Trophoblast cell (in vitro differentiated cells and primary cell): ENCODE data around the gene SLC13A1.

Experiments used
- DNase-seq, 2 donors: peaks; one replicate each; pipeline ENCODE4 v3.0.0-alpha.2; 2016
- H2AFZ ChIP-seq: 2 replicates; pipeline ENCODE4 v1.6.1; 2013; ENCODE audit warnings: low read length, moderate library complexity, mild to moderate bottlenecking; ENCODE audit not compliant: insufficient read depth, poor library complexity
- H2AK5ac ChIP-seq: 2 replicates; pipeline ENCODE4 v1.6.1; 2013; ENCODE audit warnings: mild to moderate bottlenecking, low read length
- H2BK120ac ChIP-seq: 2 replicates; pipeline ENCODE4 v1.6.1; 2013; ENCODE audit warnings: low read length, mild to moderate bottlenecking, moderate library complexity; ENCODE audit not compliant: insufficient read depth, poor library complexity
- H2BK12ac ChIP-seq: 2 replicates; pipeline ENCODE4 v1.6.1; 2013; ENCODE audit warnings: mild to moderate bottlenecking, low read length, moderate library complexity
- H2BK5ac ChIP-seq: 2 replicates; pipeline ENCODE4 v1.6.1; 2013; ENCODE audit warnings: low read length, low read depth, moderate library complexity, mild to moderate bottlenecking; ENCODE audit not compliant: poor library complexity
- H3K14ac ChIP-seq: 2 replicates; pipeline ENCODE4 v1.6.1; 2013; ENCODE audit warnings: mild to moderate bottlenecking, low read length
- H3K18ac ChIP-seq: 2 replicates; pipeline ENCODE4 v1.6.1; 2013; ENCODE audit warnings: mild to moderate bottlenecking, low read length
- H3K23ac ChIP-seq: 2 replicates; pipeline ENCODE4 v1.6.1; 2013; ENCODE audit warnings: low read length
- H3K27ac ChIP-seq: 2 replicates; pipeline ENCODE4 v1.5.1; 2013; ENCODE audit warnings: low read depth, mild to moderate bottlenecking, inconsistent platforms, low read length, moderate library complexity
- H3K27me3 ChIP-seq: 2 replicates; pipeline ENCODE4 v1.6.1; 2013; ENCODE audit warnings: inconsistent platforms, mild to moderate bottlenecking, low read length, moderate library complexity; ENCODE audit not compliant: insufficient read depth
- H3K36me3 ChIP-seq, 2 experiments: 1 replicate in 1 of 2; 2 replicates in 1 of 2; pipeline ENCODE4 v1.6.1; 2013; ENCODE audit warnings: low read length in 2 of 2, mild to moderate bottlenecking in 2 of 2, moderate library complexity in 1 of 2; ENCODE audit not compliant: insufficient read depth in 2 of 2, control insufficient read depth in 1 of 2
- H3K4ac ChIP-seq: 2 replicates; pipeline ENCODE4 v1.6.1; 2013; ENCODE audit warnings: low read depth, mild to moderate bottlenecking, low read length, moderate library complexity
- H3K4me1 ChIP-seq, 2 experiments: 1 replicate in 1 of 2; 2 replicates in 1 of 2; pipeline ENCODE4 v1.6.1; 2013; ENCODE audit warnings: low read length in 2 of 2, mild to moderate bottlenecking in 2 of 2, moderate library complexity in 1 of 2; ENCODE audit not compliant: insufficient read depth in 2 of 2, control insufficient read depth in 1 of 2
- H3K4me2 ChIP-seq: 2 replicates; pipeline ENCODE4 v1.6.1; 2013; ENCODE audit warnings: inconsistent platforms, mild to moderate bottlenecking, low read length, moderate library complexity
- H3K4me3 ChIP-seq: 2 replicates; pipeline ENCODE4 v1.5.1; 2013; ENCODE audit warnings: mild to moderate bottlenecking, low read depth, low read length, inconsistent platforms
- H3K79me1 ChIP-seq: one replicate; pipeline ENCODE4 v1.6.1; 2013; ENCODE audit warnings: low read length
- H3K79me2 ChIP-seq: 2 replicates; pipeline ENCODE4 v1.6.1; 2013; ENCODE audit warnings: low read length, mild to moderate bottlenecking; ENCODE audit not compliant: control insufficient read depth, insufficient read depth, poor library complexity
- H3K9ac ChIP-seq: 2 replicates; pipeline ENCODE4 v1.6.1; 2013; ENCODE audit warnings: mild to moderate bottlenecking, low read length
- H3K9me3 ChIP-seq: 2 replicates; pipeline ENCODE4 v1.6.1; 2013; ENCODE audit warnings: low read depth, mild to moderate bottlenecking, control low read depth, inconsistent platforms, low read length; ENCODE audit not compliant: insufficient read depth
- H4K12ac ChIP-seq: 2 replicates; pipeline ENCODE4 v1.6.1; 2013; ENCODE audit warnings: low read depth, mild to moderate bottlenecking, low read length, moderate library complexity
- H4K8ac ChIP-seq: 2 replicates; pipeline ENCODE4 v1.6.1; 2013; ENCODE audit warnings: low read depth, mild to moderate bottlenecking, low read length, moderate library complexity
- H4K91ac ChIP-seq: one replicate; pipeline ENCODE4 v1.6.1; 2013; ENCODE audit warnings: low read depth, mild to moderate bottlenecking, low read length, moderate library complexity
- WGBS: extraction: QIAGEN DNeasy Blood & Tissue Kit; methylation state at CpG from one replicate; pipeline ENCODE4 v1.1.7; 2013; ENCODE audit warnings: missing lambda C conversion rate; ENCODE audit not compliant: insufficient read length, insufficient coverage; ENCODE audit errors: extremely low coverage; 5-methylcytosine and 5-hydroxymethylcytosine counted together

SLC13A1 gene

DNA sequence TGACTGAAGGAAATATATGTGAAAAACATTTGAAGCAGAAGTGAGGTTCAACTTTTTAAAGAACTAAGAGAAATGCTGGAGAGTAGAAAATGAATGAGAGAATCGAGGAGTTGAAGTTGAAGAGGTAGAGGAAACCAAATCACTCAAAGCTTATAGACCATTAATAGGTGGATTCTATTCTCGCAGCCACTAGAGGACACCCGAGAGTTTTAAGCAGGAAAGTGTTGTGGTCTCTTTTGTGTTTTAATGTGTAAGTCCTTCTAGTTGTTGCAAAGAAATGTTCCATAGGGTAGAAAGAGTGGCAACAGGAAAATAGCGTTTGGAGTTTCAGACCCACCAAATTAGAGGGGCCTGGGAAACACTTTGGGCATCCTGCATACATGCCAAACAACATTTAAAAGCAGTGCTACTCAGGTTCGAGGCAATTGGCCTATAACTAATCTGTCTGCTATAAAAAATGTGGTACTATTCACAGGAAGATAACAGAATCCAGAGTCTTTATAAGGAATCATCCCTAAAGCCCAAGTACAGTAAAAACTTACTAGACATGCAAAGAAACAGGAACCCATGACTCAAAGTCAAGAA, 129.0 kb downstream of the SLC13A1 start:
- no peak overlapping the region for H3K23ac ChIP-seq
- H3K4ac ChIP-seq = no peak overlapping the region
- H3K9ac ChIP-seq = no peak overlapping the region
- no peak overlapping the region for H2BK12ac ChIP-seq
- H2AK5ac ChIP-seq = no peak overlapping the region
- H3K18ac ChIP-seq = no peak overlapping the region
- no peaks in the 10 kb centered on the region for H3K4me1 ChIP-seq
- H3K27me3 ChIP-seq = no peaks in the 10 kb centered on the region
- H4K8ac ChIP-seq = no peak overlapping the region
- no peak overlapping the region for H3K14ac ChIP-seq
- no peak overlapping the region for H2AFZ ChIP-seq
- H3K4me2 ChIP-seq = no peak overlapping the region
- no peak overlapping the region for H4K12ac ChIP-seq
- WGBS = 100% methylated on average over 1 of the region's 5 CpGs
- H4K91ac ChIP-seq = no peak overlapping the region
- H3K27ac ChIP-seq = no peak overlapping the region
- no peak overlapping the region for H2BK120ac ChIP-seq
- no peaks in the 10 kb centered on the region for H3K36me3 ChIP-seq
- no peaks in the 10 kb centered on the region for H3K79me1 ChIP-seq
- H3K9me3 ChIP-seq = no peaks in the 10 kb centered on the region
- no peak overlapping the region for H2BK5ac ChIP-seq
- H3K4me3 ChIP-seq = no peak overlapping the region
- peak in 1 of 2 donors; percentile 39 for DNase-seq
- no peaks in the 10 kb centered on the region for H3K79me2 ChIP-seq

DNA sequence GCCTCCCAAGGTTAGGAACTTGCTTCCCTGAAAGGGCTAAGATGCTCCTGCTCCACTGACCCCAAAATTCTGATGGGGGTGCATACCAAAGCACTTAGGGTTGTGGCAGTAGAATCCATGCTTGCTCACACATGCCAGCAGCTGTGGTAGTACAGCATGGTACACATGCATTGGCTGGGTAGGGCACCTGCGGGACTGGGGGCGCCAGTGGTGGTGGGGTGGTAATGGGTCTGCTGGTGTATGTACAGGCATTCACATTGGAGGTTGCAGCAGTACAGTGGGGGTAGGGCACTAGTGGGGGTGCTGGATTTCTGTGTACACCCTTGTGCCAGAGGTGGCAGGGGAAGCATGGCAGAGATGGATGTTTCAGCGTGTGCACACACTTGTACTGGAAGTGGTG, 132.0 kb downstream of the SLC13A1 start:
- Histone ChIP-seq H2BK5ac (no peak overlapping the region), H4K8ac (no peak overlapping the region), H3K4ac (no peak overlapping the region), H3K27me3 (no peaks in the 10 kb centered on the region), H3K79me1 (no peaks in the 10 kb centered on the region), H3K9me3 (no peaks in the 10 kb centered on the region), H3K9ac (no peak overlapping the region), H4K12ac (no peak overlapping the region), H3K23ac (no peak overlapping the region), H3K79me2 (no peaks in the 10 kb centered on the region), H2AK5ac (no peak overlapping the region), H4K91ac (no peak overlapping the region), H3K14ac (no peak overlapping the region), H2AFZ (no peak overlapping the region), H3K27ac (no peak overlapping the region), H3K36me3 (no peaks in the 10 kb centered on the region), H3K4me3 (no peak overlapping the region), H3K4me1 (no peaks in the 10 kb centered on the region), H2BK120ac (no peak overlapping the region), H3K18ac (no peak overlapping the region), H2BK12ac (no peak overlapping the region), H3K4me2 (no peak overlapping the region)
- DNase-seq = no peak
- no CpG with 5 or more reads among the region's 3 CpGs for WGBS
